ACHN (cell line): ENCODE results near the gene PDK2.
A peak's percentile ranks its signal among the peaks of the same experiment; 100 is the strongest.

ENCODE experiments used
- DNase-seq: peaks from one replicate; pipeline ENCODE4 v3.0.0-alpha.2; 2015
- in situ Hi-C: cut with HindIII; loops from 2 replicates; pipeline ENCODE4 v1.10.0; 2017; ENCODE audit warnings: low sequenced_read_pairs, low pct_ligation_motif_present, low pct_unique_long_range_greater_than_20kb

PDK2 gene

DNA sequence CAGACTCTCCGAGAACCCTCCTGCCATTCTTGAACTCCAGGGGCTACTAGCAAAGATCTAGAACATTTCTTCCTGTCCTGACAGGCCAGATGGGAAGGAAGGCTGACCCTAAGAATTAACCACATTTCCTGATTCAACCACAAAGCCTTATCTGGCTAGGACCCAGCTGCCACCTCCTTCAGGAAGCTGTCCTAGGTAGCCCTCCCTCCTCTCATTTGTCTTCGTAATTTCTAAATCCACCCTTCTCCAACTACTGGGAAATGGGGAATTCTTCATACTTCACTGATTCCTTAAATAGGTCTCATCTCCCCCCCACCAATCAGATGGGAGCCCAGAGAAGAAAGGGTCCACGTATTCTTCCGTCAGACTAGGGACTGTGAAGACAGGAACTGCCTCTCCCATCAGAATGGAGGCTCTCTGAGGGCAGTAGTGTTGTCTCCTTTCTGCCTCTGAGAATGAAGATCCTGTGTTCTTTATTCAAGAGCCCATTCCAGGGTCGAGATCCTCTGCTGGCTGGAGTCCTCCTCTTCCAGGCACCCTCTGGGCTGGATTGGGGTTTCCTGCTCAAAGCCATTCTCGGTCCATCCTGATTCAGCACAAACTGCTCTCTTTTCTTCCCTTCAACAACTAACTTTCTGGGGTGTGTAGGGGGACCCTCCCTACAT lies 32.7 kb downstream of the PDK2 start:
- in situ Hi-C loops, result no loop called here

DNA sequence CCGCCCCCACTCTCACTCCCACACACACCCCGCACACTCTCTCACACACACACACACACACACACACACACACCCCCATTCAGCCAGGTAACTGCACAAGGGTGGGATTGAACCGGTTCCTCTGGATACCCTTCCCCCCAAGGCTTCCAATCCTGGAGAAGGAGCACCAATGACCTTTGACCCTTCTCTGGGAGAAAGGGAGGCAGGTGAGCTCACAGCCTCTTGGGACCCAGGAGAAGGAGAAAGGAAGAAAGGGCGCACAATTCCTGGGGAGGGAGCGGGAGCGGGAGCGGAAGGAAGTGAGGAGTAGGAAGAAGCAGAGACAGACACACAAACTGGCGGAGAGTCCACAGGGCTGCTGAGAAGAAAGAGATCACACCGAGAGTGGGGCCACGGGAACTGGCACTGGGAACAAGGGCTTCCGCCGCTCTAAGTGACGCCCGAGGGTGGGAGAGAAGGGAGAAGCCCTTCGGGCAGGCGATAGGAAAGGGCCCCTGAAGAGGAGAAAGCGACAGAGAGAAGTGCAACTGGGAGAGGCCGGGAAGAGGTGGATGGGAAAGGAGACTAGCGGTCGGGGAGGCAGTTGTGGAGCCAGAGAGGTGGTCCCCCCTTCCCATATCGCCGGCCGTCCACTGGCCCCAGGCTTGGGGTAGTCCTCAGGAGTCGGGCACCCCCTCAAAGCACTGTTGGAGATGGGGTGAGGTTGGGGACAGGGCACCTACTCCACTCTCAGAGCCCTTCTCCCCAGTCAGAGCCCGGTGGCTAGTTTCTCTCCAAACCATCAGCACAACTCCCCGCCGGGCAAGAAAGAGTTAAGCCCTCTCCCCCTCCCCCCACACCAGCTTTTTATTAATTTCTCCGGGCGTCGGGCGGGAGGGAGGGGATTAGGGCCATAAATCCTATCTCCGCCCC lies 33.5 kb downstream of the PDK2 start:
- no peak for DNase-seq
- in situ Hi-C loops, result no loop called here

More for the DNA sequence above, 32.7 kb downstream of the PDK2 start:
- no peak for DNase-seq

DNA sequence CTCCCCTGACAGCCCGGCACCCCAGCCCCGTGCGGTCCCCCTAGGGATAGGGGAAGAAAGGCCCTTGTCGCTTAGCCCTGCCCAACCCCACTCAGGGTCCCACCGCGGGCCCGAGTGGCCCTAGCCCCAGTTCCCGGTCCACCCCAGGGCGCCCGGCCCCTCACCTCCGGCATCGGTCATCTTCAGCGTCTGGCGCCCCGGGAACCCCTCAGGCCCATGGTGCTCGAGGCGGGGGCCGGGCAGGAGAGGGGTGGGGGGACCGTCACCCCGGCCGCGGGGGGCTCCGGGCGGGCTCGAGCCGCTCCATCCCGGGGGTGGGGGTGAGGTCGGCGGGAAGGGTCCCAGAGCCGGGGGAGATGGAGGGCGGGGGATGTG lies 34.2 kb downstream of the PDK2 start:
- DNase-seq, result no peak
- in situ Hi-C loops, result no loop called here

DNA sequence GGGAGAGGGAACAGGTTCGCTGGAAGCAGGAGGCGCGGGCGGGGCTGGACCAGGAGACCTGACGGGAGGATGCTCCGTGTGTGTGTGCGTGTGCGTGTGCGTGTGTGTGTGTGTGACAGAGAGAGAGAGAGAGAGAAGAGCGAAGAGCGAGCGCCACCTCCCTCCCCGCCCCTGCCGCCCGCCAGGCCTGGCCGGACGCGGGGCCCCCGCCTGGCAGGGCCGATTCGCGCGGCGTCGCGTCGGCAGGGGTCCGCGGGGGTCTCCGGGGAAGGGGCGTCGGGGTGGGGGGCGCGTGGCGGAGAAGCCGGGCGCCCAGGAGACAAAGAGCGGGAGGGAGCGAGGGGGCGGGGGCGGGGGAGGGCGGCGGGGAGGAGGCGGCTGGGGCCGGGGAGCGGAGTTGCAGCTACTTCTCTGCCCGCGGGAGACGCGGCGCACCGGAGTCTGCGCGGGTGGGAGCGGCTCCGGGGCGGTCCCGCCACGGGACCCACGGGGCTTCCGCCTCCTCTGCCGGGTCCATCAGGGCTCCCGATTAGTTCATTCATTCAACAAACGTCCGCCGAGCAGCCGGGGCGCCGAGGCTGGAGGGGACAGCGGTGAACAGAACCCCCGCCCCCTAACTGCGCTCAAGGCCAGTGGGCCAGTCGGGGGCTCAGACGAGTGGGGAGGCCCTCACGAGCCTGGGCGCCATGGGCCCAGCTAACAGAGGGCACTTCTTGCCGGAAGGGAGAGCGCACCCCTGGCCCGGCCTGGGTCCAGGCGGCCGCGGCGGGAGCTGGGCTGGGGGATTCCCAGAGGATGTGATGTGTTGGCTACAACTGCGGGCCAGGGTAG lies 34.8 kb downstream of the PDK2 start, which contains the start of gene SAMD14:
SAMD14 (minus strand) TSS at position 433 of the 831 bp plus-strand sequence. CDS start 5,201 bp downstream, outside the sequence.
- peak; percentile 39 for DNase-seq
- in situ Hi-C loops, result no loop called here

DNA sequence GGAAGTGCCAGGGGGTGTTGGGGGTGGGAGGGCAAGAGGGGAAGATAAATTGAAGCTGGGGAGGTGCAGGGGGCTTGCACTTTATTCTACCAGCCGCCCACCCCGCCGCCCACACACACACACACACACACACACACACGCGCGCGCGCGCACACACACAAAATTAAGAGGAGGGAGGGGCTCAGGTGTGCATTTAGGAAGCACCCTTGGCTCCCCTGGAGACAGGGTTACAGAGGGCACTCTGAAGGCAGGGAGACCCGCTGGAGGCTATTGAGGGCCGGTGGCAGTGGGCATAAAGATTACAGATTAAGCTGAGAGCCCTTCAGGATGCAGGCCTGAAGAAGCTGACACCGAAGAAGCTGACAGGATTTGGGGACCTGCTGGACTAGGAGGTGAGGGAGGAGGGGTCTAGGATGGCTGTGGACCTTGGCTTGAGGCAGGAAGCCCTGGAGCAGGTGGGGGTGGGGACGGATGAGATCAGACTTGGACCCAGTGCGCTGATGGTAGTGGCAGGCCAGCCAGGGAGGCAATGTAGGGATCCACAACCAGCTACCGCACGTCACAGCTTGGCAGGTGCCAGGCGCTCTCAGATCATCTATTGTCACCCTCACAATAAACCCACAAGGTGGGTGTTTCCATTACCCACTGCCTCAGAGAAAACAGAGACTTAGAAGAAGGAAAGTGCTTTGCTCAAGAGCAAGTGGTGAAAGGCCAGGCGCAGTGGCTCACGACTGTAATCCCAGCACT lies 35.6 kb downstream of the PDK2 start:
- DNase-seq, result no peak
- in situ Hi-C loops, result no loop called here

DNA sequence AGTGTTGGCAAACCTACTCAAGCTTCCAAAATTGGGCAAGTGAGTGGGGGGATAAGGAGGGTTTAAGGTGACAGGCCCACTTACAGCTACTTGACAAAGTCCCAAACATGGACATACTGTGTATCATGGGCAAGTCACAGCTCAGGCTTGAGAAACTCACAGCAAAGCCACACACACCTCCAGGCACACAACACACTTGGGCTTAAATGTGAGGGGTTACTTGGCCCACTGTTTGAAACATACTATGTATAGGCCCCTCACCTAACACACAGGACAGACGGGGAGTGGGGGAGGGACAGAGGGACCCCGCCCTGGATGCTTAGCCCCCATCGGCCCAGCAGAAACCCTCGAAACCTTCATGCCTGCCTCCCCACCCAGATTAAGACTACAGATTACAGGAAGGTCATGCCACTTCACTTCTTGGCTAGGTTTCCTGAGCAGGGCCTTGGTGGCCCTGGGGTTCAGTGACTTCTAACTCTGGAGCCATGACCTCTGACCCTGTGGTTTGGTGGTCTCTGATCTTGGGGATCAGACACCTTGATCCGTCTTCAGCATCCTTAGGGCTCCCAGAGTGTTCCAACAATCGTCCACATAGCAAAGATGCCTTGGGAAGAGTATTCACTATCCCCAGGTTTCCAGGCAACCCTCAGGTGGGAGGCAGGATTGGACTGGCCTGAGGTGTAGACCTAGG lies 37.1 kb downstream of the PDK2 start:
- no peak for DNase-seq
- in situ Hi-C loops, result no loop called here

DNA sequence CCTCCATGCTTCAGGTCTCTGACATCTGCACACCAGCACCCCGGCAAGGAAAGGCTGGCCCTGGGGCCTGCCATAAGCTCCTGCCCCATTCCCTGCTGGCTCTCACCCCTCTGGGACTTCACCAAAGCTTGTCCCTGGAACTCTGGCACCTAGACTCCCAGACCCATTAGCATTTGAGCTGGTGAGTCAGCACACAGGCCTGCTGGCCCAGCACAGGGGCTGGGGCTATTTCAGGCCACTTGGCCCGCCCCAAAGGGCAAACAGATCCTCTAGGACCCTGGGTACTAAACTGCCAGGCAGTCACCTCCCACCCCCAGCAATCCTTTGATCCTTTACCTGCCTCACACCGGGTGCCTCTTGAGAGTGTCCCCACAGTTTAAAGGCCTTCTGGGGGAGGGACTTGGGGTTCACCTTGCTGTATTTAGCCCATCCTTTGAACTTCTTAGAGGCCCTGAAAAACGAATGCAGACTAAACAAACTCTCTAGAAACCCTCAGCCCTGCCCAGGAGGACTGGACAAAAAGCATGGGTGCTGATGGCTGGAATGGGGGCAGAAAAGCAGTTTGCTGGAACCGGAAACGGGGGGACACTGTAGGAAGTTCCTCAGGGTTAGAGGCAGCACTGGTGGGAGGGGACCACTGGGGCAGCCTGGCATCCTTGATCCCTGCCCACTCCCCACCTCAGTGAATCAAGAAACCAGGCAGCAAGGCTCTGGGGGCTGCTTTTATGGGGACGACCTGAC lies 38.0 kb downstream of the PDK2 start:
- DNase-seq, result peak; percentile 53
- in situ Hi-C loops, result no loop called here

DNA sequence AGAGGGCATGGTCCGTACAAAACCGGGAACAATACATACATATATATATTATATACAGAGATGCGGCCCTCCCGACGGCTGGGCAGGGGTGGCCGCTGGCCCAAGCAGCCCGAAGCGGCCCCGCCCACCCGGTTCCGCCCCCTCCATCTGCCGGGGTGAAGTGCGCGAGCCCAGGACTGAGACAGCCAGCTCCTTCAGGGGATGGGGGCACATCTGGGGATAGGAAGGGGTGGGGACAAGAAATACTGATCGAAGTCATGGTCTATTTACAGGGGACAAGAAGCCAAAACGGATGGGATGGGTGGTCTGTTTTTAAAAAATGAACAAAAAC lies 38.6 kb downstream of the PDK2 start:
- DNase-seq, result no peak
- in situ Hi-C loops, result no loop called here

DNA sequence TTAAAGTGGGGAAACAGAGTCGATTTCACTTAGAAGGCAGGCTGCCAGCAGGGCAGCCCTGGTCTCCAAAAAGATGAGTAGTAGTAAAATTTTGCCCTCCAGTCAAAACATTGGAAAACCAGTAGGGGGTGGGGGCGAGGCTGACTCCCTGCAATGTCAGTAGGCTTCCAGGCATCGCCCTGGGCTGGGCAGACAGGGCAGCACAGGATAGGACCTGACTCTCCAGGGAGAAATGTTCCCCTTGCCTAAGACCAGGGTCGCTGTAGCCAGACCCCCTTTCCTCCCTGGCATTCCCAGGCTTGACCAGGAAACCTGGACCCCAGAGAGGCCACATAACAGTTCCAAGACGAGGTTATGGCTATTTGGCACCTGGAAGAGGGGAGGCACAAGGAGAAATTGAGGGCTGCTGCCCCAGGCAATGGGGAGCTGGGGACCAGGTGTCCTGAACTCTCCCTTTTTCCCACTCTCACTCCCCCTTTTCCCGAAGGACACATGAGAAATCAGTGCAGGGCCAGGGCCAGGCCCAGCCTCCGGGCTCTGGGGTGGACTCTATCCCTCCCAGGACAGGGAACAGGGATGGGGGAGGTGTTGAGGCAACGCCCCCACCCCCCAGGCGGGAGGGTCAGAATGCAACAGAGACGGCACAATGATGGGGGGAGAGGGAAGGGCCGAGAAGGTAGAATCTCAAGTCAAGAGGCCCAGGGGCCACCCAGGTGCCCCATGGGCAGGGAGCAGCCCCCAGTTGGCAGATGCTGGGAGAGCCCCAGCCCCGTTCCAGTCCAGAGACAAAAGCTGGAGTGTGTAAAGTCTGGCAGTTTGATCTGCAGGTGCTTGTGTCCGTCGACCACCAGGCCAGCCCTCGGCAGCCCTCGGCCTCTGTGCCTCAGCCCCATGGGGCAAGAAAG lies 39.3 kb downstream of the PDK2 start:
- in situ Hi-C loops, result no loop called here
- no peak for DNase-seq

DNA sequence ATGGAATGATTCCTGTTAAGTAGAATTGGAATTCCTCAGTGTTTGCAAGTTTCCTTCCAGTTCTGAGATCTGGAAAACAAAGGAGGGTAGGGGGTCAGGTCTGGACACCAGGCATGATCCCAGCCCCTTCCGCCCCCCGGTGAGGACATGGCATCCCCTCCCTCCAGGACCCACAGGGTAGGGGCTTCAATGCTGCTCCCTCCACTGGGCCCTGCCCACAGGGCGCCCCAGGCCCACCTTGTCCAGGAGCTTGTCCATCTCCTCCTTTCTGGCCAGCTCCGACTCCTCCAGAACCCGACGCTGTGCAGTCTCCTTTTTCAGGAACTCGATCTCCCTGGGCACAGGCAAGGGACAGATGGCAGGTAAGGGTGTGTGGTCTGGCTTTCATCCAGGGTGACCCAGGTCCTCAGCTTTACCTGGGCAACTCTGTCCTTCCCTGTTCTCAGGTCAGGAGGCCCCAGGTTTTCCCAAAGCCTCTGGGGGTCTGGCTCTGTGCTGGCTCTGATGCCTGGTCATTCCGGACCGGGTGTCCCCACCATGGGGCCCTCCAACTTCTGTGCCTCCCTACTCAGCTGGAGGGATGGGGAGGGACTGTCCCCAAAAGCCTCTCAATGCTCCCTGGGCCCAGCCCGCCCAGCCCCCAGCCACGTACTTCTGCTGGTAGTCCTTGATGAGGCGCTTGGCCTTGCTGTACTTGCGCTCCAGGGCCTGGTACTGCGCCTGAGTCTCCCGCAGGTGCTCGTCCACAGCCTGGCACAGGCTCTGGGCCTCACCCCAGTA lies 40.4 kb downstream of the PDK2 start:
- in situ Hi-C loops, result no loop called here
- DNase-seq, result no peak

DNA sequence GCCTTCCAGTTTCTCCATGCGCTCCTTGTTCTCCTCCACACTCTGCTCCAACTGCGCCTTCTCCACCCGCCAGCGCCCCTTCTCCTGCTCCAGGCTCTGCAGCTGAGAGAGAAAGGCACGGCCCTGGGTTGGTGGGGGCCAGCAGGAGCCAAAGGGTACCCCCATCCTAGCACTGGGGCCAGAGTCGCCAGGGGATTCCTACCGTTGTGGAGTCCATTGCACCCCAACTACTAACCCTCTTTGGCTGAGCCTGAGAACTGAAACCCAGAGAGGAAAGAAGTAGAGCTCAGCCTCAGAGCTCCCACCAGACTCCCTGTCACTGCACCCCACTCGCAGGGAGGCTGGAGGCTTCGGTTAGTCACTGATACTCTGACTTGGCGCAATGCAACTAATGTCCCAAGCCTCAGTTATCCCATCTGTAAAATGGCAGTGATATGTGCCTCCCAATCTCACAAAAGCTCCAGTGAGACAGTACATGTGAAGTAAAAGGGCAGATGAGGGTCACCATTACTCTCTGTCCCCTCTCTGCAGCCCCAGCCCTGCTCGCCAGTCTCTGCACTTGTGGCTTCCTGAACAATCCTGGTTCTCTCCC lies 41.0 kb downstream of the PDK2 start:
- no peak for DNase-seq
- in situ Hi-C loops, result no loop called here

DNA sequence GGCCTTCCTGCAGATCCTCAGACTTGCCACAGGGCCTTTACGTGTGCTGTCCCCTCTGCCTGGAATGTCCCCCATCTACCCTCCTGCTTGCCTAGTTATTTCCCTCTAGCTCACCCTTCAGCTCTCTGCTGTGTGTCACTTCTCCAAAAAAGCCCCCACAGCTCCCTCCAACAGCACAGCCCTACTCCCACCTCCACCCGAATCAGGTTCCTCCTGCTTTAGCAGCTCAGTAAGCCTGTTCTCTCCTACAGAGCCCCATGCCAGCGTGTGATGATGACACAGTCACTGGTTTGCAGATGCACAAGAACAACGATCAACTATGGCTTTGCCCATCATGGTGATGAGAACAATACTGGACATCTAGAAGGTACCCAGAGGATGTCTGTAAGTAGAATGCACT lies 41.9 kb downstream of the PDK2 start:
- DNase-seq, result no peak
- in situ Hi-C loops, result no loop called here

DNA sequence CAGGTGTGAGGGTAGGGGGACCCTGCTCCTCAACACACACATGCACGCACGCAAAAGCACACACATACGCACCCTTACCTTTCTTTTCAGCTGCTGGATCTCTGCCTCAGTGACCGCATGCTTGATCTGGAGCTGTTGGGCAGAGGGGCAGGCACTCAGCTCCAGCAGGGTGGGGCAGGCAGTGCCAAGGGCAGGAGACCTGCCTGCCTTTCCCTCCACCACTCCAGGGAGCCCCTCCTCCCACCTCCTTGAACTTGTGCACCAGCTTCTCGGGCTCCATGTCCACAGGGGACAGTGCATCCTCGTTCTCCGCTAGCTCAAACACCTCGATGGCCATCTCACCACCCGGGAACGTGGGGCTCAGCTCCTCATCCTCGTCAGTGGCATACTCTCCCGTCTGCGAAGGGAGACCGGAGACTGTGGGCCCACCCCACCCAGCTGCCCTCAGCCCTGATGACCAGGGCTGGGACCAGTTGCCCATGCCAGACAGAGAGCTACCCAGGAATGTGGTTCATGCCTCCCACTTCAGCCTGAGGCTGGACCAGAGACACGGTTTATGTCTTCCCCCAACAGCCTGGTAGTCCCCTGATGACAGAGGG lies 44.1 kb downstream of the PDK2 start:
- DNase-seq, result no peak
- in situ Hi-C loops, result no loop called here

DNA sequence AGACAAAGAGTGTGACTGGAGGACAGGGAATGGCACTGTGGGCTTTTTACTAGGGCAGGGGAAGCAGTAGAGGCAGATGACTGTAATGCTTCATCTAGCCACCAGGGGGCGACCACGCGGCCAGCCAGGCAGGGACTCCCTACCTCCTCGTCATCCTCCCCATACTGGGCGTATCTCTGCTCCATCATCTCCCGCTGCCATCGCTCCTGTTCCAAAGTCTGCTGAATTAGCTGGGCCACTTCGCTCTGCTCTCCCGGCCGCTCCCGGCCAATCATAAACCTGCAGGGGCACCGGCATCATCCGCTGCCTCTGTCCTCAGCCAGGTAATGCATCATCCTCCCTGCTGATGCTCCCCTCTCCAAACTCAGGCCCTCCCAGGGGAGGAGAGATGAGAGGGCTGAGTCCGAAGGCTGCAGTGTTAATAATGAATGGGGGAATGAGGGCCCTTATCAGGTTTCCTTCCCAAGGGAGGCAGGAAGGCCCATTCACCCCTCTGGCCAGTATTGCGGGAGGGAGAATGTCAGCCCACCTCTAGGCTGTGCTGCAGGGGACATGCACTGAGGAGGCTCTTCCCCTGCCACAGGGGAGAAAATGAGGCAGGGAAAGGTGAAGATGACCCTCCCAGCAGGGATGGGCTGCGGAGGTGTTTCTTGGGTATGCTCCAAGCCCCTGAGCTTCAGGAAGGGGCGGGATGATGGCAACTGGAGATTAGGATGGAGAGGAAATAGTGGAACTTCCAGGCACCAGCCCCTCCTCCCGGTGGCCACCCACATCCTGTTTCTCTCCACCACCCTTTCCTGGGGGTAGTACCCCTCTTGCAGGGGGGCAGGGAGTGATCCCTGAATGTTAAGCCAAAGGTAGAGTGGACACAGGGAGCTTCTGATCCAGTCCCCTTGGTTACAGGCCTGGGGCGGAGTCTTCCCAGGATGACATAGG lies 45.1 kb downstream of the PDK2 start:
- DNase-seq, result peak; percentile 56
- in situ Hi-C loops, result no loop called here
